Central memory CD4-positive, alpha-beta T cell (primary cell): Measurements from ENCODE around the gene SLC38A1.
"Not testable (repeated sequence)": the region's sequence is repeated elsewhere in the genome, so short reads cannot be mapped to it uniquely, and the experiment has no call there.

ENCODE experiments used
- DNase-seq: peaks from one replicate; pipeline ENCODE4 v3.0.0; 2022

The SLC38A1 gene

GRCh38 chr12:46205294-46205693, 63.5 kb downstream of the SLC38A1 start:
- DNase-seq = no peak

GRCh38 chr12:46201284-46201789, 67.5 kb downstream of the SLC38A1 start:
- no peak for DNase-seq

- DNase-seq = no peak
Observed at GRCh38 chr12:46200551-46200950, 68.3 kb downstream of the SLC38A1 start.

GRCh38 chr12:46198913-46199312, 69.9 kb downstream of the SLC38A1 start:
- no peak for DNase-seq

GRCh38 chr12:46197883-46198282, 71.0 kb downstream of the SLC38A1 start:
- no peak for DNase-seq

GRCh38 chr12:46190533-46190932, 78.3 kb downstream of the SLC38A1 start:
- DNase-seq = not testable (repeated sequence)

GRCh38 chr12:46188170-46188569, 80.7 kb downstream of the SLC38A1 start:
- DNase-seq = no peak

GRCh38 chr12:46187023-46187422, 81.8 kb downstream of the SLC38A1 start:
- DNase-seq = no peak

GRCh38 chr12:46186088-46186487, 82.8 kb downstream of the SLC38A1 start:
- no peak for DNase-seq

- no peak for DNase-seq
Observed at GRCh38 chr12:46185686-46186085, 83.2 kb downstream of the SLC38A1 start.

- DNase-seq = no peak
Observed at GRCh38 chr12:46184798-46185595, 83.8 kb downstream of the SLC38A1 start.

GRCh38 chr12:46183112-46183511, 85.7 kb downstream of the SLC38A1 start:
- no peak for DNase-seq

GRCh38 chr12:46181465-46181864, 87.4 kb downstream of the SLC38A1 start:
- no peak for DNase-seq

GRCh38 chr12:46179693-46180452, 89.0 kb downstream of the SLC38A1 start:
- no peak for DNase-seq

GRCh38 chr12:46177837-46178608, 90.8 kb downstream of the SLC38A1 start:
- DNase-seq = peak; percentile 66

- DNase-seq = no peak
Observed at GRCh38 chr12:46177025-46177424, 91.8 kb downstream of the SLC38A1 start.

GRCh38 chr12:46174919-46175318, 93.9 kb downstream of the SLC38A1 start:
- DNase-seq = no peak

GRCh38 chr12:46174061-46174662, 94.7 kb downstream of the SLC38A1 start:
- DNase-seq = no peak

- no peak for DNase-seq
Observed at GRCh38 chr12:46168426-46168825, 100.4 kb downstream of the SLC38A1 start.

- no peak for DNase-seq
Observed at GRCh38 chr12:46167412-46167811, 101.4 kb downstream of the SLC38A1 start.

- DNase-seq = no peak
Observed at GRCh38 chr12:46165191-46165590, 103.7 kb downstream of the SLC38A1 start.

GRCh38 chr12:46164186-46164761, 104.6 kb downstream of the SLC38A1 start:
- DNase-seq = no peak
